NCI-H226 (cell line): ENCODE results near the gene CRIM1.

ENCODE experiments used
- DNase-seq: peaks from one replicate; pipeline ENCODE4 v3.0.0-alpha.2; 2015

The CRIM1 gene

DNA sequence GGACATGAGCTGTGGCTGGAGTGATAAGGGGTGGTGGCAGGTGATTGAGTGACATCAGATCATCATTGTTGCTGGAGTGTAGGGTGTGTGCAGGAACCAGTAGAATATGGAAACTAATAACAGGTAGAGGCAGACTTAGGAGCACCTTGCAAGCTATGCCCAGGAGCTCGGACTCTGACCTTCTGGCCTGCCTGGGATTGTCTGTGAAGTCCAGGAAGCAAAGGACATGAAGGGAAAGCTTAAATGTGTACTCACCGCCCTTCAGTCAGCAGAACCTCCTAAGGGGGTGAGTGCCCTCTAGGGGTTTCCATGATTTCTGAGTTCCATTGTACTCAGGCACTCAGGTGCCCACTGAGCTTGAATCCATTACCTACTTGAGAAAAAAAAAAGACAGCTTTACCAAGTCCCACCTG is 104.2 kb downstream of the CRIM1 start:
- peak; percentile 64 for DNase-seq

GRCh38 chr2:36461039-36461681 is 105.6 kb downstream of the CRIM1 start:
- DNase-seq = peak; percentile 92

- DNase-seq = no peak
Observed at GRCh38 chr2:36462311-36462935, 106.8 kb downstream of the CRIM1 start.

- DNase-seq = no peak
Observed at GRCh38 chr2:36463365-36463764, 107.8 kb downstream of the CRIM1 start.

DNA sequence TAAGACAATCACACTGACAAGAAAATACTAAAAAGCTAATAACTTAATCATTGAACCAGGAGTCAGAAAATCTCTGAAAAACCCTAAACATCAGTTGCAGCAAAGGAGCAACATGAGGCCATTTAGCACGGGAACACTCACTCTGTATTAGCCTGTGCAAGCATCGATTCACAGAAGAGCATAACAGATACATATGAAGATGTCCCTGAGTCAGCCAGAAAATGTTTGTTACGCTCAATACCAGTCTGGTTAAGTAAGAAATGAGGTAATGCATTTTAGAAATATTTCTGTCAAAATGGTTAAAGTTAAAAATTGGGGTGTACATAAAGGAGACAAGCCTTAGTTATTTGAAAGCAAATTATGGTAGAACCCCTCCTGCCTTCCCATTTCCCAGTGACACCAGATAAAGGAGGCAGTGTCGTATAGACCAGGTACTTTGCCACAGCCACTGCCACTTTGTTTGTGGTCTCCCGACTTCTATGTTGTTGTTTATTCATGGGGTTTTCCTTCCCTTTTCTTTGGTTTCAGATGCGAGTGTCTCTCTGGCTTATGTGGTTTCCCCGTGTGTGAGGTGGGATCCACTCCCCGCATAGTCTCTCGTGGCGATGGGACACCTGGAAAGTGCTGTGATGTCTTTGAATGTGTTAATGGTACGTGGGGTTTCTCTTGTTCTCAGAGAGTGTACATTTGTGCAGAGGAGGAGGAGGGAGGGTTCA is 108.6 kb downstream of the CRIM1 start:
- DNase-seq = no peak

GRCh38 chr2:36466135-36466534 is 110.6 kb downstream of the CRIM1 start:
- DNase-seq = no peak

DNA sequence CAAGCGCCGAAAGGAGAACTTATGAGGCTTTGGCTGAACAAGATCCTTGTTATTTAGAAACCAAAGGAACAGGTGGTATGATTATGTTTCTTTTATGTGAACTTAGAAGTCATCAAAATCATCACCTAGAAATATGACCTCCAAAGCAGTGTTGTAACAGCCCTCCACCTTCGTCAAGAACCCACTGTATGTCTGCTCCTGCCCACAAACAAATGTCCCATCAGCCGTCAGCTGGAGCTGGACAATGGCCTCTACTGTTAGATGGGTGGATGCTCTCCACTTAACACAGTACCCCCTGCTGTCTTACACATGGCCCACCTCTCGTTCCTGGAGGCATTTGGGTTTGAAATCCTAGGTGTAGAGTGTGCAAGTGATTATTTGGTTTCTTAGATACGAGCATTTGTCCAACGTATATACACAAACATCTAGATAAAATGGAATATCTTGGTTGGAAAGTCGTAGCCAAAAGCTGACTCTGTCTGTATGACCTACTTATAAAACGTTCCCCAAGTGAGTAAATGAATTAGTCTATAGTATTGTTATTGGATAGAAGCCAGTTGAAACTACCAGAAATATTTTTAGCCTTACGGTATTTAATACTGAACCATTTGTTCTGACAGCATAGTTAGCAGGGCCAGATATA is 113.0 kb downstream of the CRIM1 start:
- DNase-seq = peak; percentile 23

- no peak for DNase-seq
Observed at GRCh38 chr2:36469106-36469477, 113.5 kb downstream of the CRIM1 start.

DNA sequence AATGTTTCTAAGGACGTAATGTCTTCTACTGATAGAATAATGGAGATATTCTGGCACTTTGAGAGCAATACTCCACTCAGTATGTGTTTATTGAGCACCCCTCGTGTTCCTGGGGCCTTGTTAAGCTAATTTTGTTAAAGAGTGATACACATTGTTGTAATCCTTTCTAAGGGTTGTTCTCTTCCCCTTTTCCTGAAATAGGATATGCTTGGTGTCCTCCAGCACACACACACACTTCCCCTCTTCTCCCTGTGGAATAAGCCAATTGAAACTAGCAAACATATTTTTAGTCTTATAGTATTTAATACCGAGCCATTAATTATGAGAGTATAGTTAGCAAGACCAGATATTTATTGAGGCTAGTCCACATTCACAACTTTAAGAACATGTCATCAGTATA is 114.1 kb downstream of the CRIM1 start:
- no peak for DNase-seq

GRCh38 chr2:36473230-36473629 is 117.7 kb downstream of the CRIM1 start:
- peak; percentile 30 for DNase-seq

- no peak for DNase-seq
Observed at GRCh38 chr2:36476411-36476810, 120.8 kb downstream of the CRIM1 start.

GRCh38 chr2:36477315-36477714 is 121.7 kb downstream of the CRIM1 start:
- DNase-seq = no peak

GRCh38 chr2:36477746-36478145 is 122.2 kb downstream of the CRIM1 start:
- no peak for DNase-seq

DNA sequence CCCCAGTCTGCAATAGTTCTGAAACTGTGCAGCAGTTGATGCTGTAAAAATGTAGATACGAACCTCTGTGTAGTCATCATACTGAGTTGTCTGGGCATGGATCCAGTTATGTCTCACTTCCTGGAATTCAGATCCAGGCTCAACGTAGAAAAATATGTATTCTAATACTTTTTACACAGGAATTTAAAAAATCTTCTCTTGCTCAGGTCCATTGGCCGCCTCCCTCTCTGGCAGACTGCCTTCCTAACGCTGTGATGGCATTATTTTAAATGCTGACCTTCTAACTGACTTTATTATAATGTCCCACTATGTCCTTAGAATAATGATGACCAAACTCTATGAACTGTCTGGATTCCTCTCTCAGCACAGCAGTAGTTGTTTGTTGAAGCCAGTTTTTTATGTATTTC is 122.8 kb downstream of the CRIM1 start:
- peak; percentile 88 for DNase-seq

GRCh38 chr2:36478999-36479398 is 123.4 kb downstream of the CRIM1 start:
- DNase-seq = no peak

DNA sequence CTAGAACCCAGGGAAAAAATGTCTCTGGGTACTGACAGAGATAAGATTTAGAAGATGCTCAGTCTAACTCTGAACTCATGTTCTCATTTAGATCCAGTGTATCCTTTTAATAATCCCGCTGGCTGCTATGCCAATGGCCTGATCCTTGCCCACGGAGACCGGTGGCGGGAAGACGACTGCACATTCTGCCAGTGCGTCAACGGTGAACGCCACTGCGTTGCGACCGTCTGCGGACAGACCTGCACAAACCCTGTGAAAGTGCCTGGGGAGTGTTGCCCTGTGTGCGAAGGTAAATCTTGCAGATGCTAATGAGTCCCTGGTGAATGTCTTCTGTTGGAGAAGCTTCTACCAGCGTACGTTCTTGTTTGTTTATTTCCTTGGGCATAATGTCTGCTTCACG is 123.8 kb downstream of the CRIM1 start:
- DNase-seq = no peak

GRCh38 chr2:36480028-36480427 is 124.5 kb downstream of the CRIM1 start:
- no peak for DNase-seq

DNA sequence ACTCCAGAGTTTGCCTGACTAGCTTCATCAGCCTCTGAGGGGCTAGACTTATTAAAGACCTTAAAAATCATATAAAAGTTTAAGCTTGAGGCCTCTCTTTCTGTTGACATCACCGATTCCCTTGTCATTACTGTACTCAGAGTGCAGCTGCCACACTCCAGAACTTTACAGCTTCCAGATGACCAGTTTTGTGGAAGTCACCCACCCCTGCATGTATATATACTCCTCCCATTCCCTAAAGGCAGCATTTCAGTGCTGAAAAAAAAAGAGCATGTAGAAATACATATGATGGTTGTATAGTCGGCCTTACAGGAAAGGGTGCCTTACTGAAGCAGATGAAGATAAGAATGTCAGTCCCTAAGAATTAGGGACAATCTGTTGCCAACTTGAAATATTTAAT is 125.1 kb downstream of the CRIM1 start:
- no peak for DNase-seq

- DNase-seq = no peak
Observed at GRCh38 chr2:36481709-36482108, 126.1 kb downstream of the CRIM1 start.

DNA sequence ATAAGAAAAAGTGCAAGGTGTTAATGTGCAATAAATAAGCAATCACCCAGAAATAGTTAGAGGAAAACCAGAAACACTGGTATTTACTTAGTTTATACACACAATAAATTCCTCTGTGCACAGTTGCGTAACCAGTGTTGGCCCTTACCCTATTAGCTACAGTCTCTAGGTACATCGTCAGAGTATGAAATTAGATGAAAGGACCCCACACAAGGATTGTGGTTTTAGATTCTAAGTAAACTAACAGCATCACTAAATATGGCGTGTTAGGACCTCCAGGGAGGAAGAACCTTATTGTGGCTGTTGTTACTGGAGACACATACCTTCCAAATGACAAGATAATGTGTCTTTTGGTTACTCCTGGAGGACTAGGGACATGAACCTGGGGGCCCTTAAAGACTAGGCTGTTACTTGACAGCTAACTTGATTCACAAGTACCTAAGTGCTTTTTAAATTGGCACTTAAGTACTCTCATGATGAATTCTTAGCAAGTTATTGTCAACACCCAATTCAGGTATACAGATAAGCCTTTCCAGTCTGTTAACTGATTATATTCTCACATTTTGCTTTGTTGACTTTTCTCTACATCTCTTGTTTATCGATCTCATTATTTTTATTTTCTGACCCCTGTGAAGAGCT is 127.1 kb downstream of the CRIM1 start:
- peak; percentile 18 for DNase-seq

DNA sequence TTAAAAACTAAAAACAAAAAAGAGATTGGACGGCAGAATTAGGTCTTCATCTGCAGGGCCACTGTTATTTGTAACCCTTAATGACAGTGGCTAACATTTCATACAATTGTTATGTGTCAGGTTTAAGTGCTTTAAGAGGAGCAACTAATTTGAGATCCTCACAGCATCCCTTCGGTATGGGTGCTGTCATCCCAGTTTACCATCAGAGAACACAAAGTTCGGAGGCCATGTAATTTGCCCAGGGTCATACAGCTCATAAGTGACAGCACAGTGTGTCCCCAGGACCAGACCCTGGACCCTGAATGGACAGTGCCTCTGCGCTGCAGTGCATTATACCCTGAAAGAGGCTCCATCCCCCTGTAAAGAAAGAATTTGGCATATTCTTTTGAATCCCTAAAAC is 127.7 kb downstream of the CRIM1 start:
- no peak for DNase-seq

DNA sequence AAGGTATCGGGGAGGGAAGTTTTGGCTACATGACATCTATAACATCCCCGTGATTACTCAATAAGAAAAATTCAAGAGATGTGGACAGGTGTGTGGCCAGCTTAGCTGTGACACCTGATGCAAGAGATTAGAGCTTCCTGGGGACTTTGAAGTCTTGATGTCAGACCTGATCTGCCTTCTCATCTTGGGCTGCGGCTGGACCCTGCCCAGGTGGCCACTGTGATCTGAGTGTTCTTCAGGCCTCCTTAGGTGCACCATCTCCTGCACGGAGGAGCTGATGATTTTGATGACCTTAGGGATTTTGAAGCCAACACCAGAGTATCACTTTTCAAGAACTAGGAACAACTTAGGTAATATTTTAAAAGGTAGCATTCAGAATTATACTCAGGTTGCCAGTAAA is 128.9 kb downstream of the CRIM1 start:
- DNase-seq = no peak

- peak; percentile 91 for DNase-seq
Observed at GRCh38 chr2:36485521-36485920, 129.9 kb downstream of the CRIM1 start.
